Naive thymus-derived CD8-positive, alpha-beta T cell (primary cell): ENCODE results near the gene PPFIA3. TPM values are rescaled to one million over a fixed set of nuclear protein-coding genes. Genes with fewer than 3 reads are reported as not detected.

ENCODE experiments used
- ATAC-seq, 2 donors: fragments of 150-1000 bp; cut with Tn5 transposase in 1 of 2; sonication (Bioruptor Pico), chemical (Tn5 transposase) in 1 of 2; 1 replicate in 1 of 2; 2 replicates in 1 of 2; pipeline ENCODE4 v1.10.0; 2021; ENCODE audit warnings: mild to moderate bottlenecking in 2 of 2, moderate library complexity in 2 of 2
- POLR2A ChIA-PET: fragments of 350-600 bp; sonication (Branson Sonifier 250); formaldehyde crosslinking; loops from one replicate; lab custom pipeline; 2021; ENCODE audit warnings: antibody characterized with exemption; lab: Charles Lee
- DNase-seq, 10 donors: peaks; one replicate each; pipeline versions ENCODE4 v3.0.0 to v3.0.0-alpha.2; 2020 to 2022
- H3K27ac Mint-ChIP-seq, 10 donors: one replicate each; pipeline ENCODE4 v1.8.0; 2020 to 2022; ENCODE audit warnings: mild to moderate bottlenecking in 10 of 10, mixed read lengths in 10 of 10, moderate library complexity in 4 of 10, inconsistent platforms in 1 of 10
- H3K27me3 Mint-ChIP-seq, 5 donors: one replicate each; pipeline ENCODE4 v1.8.0; 2021 to 2022; ENCODE audit warnings: mixed read lengths in 5 of 5
- H3K36me3 Mint-ChIP-seq, 3 donors: one replicate each; pipeline ENCODE4 v1.8.0; 2020 to 2022; ENCODE audit warnings: mixed read lengths in 3 of 3, mild to moderate bottlenecking in 2 of 3, inconsistent platforms in 1 of 3
- H3K4me1 Mint-ChIP-seq, 4 donors: one replicate each; pipeline ENCODE4 v1.8.0; 2021 to 2022; ENCODE audit warnings: mixed read lengths in 4 of 4
- H3K4me3 Mint-ChIP-seq, 10 donors: one replicate each; pipeline ENCODE4 v1.8.0; 2020 to 2022; ENCODE audit warnings: mild to moderate bottlenecking in 10 of 10, mixed read lengths in 10 of 10, moderate library complexity in 6 of 10, inconsistent platforms in 1 of 10
- H3K9me3 Mint-ChIP-seq, 9 donors: one replicate each; pipeline ENCODE4 v1.8.0; 2020 to 2022; ENCODE audit warnings: mixed read lengths in 9 of 9, mild to moderate bottlenecking in 3 of 9, inconsistent platforms in 1 of 9, moderate library complexity in 1 of 9
- polyA plus RNA-seq, 3 donors: library from polyadenylated mRNA; unstranded; fragments of 300-500 nt; fragmentation: Illumina TruSeq; gene quantifications; one replicate each; pipeline ENCODE4 v1.2.3, GENCODE V29; 2021
- total RNA-seq, 8 experiments: library from RNA in 2 of 8; stranded (reverse) in 2 of 8; gene quantifications; one replicate each; pipeline ENCODE4 v1.2.3 and lab custom pipeline; 2021 to 2026

PPFIA3 gene
- total and polyA plus RNA-seq, 5 experiments from 2014 or later, result 0.20 to 4.7 (median 2.1) TPM; not detected in 1

- H3K4me3 Mint-ChIP-seq, result peak overlapping the region; percentile 85 to 97 (median 94)
- H3K9me3 Mint-ChIP-seq, result peaks cover 0 to 2% (median 0%) of the 10 kb centered on the region in 9 donors
- H3K36me3 Mint-ChIP-seq, result peaks cover 0 to 47% (median 12%) of the 10 kb centered on the region in 3 donors
- peak overlapping the region; percentile 91 to 99 (median 96) for H3K27ac Mint-ChIP-seq
- peaks cover 0 to 9% (median 2%) of the 10 kb centered on the region in 5 donors for H3K27me3 Mint-ChIP-seq
- POLR2A ChIA-PET, result interaction anchor here (1.0 to 1.4 kb wide), 2 partner anchors 28 to 93 kb away, joined by 3 to 5 read pairs; partner anchors contain the start of genes GYS1, LIN7B and RUVBL2
- DNase-seq (no peak), ATAC-seq (no peak)
- H3K4me1 Mint-ChIP-seq, result peaks cover 20 to 51% (median 44%) of the 10 kb centered on the region in 4 donors
Measured at GRCh38 chr19:49085868-49086232, 33.5 kb upstream of the PPFIA3 start.

- H3K36me3 Mint-ChIP-seq, result peaks cover 0 to 52% (median 12%) of the 10 kb centered on the region in 3 donors
- H3K9me3 Mint-ChIP-seq, result peaks cover 0 to 2% (median 0%) of the 10 kb centered on the region in 9 donors
- POLR2A ChIA-PET, result interaction anchor here (0.7 to 1.4 kb wide), 4 partner anchors 12 to 93 kb away, joined by 3 to 6 read pairs (median 4); partner anchors contain the start of genes GYS1, LIN7B and RUVBL2
- H3K27me3 Mint-ChIP-seq, result peaks cover 0 to 8% (median 2%) of the 10 kb centered on the region in 5 donors
- ATAC-seq (no peak), DNase-seq (no peak)
- H3K27ac Mint-ChIP-seq, result peak overlapping the region; percentile 91 to 99 (median 96)
- H3K4me1 Mint-ChIP-seq, result peaks cover 20 to 52% (median 44%) of the 10 kb centered on the region in 4 donors
- peak overlapping the region; percentile 85 to 97 (median 94) for H3K4me3 Mint-ChIP-seq
Measured at GRCh38 chr19:49086296-49086695, 33.0 kb upstream of the PPFIA3 start.

GRCh38 chr19:49091391-49092038, 27.8 kb upstream of the PPFIA3 start:
- peak overlapping the region in 2 of 10 donors; percentile 7 to 20 for H3K27ac Mint-ChIP-seq
- H3K4me3 Mint-ChIP-seq, result peak overlapping the region in 1 of 10 donors; percentile 8
- H3K27me3 Mint-ChIP-seq, result no peaks in the 10 kb centered on the region
- no peak for DNase-seq
- peaks cover 14 to 50% (median 35%) of the 10 kb centered on the region in 4 donors for H3K4me1 Mint-ChIP-seq
- POLR2A ChIA-PET, result no interaction called here
- H3K36me3 Mint-ChIP-seq, result peaks cover 0 to 89% (median 13%) of the 10 kb centered on the region in 3 donors
- ATAC-seq, result no peak
- H3K9me3 Mint-ChIP-seq, result no peaks in the 10 kb centered on the region

GRCh38 chr19:49092686-49093085, 26.7 kb upstream of the PPFIA3 start:
- Mint-ChIP-seq H3K4me1 (peaks cover 8 to 43% (median 28%) of the 10 kb centered on the region in 4 donors), H3K36me3 (peaks cover 0 to 91% (median 10%) of the 10 kb centered on the region in 3 donors), H3K27ac (no peak overlapping the region), H3K27me3 (no peaks in the 10 kb centered on the region), H3K9me3 (no peaks in the 10 kb centered on the region), H3K4me3 (no peak overlapping the region)
- DNase-seq (no peak), ATAC-seq (no peak)
- POLR2A ChIA-PET, result no interaction called here

- POLR2A ChIA-PET, result interaction anchor here (0.7 to 1.0 kb wide), 3 partner anchors 10 to 559 kb away, joined by 3 to 6 read pairs (median 3); no protein-coding TSS in a partner anchor
- Mint-ChIP-seq H3K4me3 (no peak overlapping the region), H3K27me3 (no peaks in the 10 kb centered on the region), H3K36me3 (peaks cover 0 to 95% (median 14%) of the 10 kb centered on the region in 3 donors), H3K9me3 (no peaks in the 10 kb centered on the region), H3K27ac (peak overlapping the region in 2 of 10 donors; percentile 58 to 64), H3K4me1 (peaks cover 11 to 30% (median 23%) of the 10 kb centered on the region in 4 donors)
- DNase-seq, result no peak
- no peak for ATAC-seq
Measured at GRCh38 chr19:49094505-49095482, 24.6 kb upstream of the PPFIA3 start.

GRCh38 chr19:49097453-49098288, 21.7 kb upstream of the PPFIA3 start:
- H3K36me3 Mint-ChIP-seq, result peaks cover 0 to 90% (median 9%) of the 10 kb centered on the region in 3 donors
- no peaks in the 10 kb centered on the region for H3K9me3 Mint-ChIP-seq
- ATAC-seq (peak; percentile 89), DNase-seq (peak; percentile 55 to 86 (median 75))
- H3K4me1 Mint-ChIP-seq, result peaks cover 5 to 24% (median 15%) of the 10 kb centered on the region in 4 donors
- H3K27ac Mint-ChIP-seq, result peak overlapping the region in 3 of 10 donors; percentile 56 to 61 (median 57)
- H3K27me3 Mint-ChIP-seq, result no peaks in the 10 kb centered on the region
- no peak overlapping the region for H3K4me3 Mint-ChIP-seq
- POLR2A ChIA-PET, result interaction anchor here (0.6 to 1.6 kb wide), 5 partner anchors 9 to 51 kb away, joined by 3 to 5 read pairs (median 3); partner anchors contain the start of genes C19orf73 and PPFIA3

- no peaks in the 10 kb centered on the region for H3K9me3 Mint-ChIP-seq
- no peaks in the 10 kb centered on the region for H3K27me3 Mint-ChIP-seq
- ATAC-seq (no peak), DNase-seq (no peak)
- POLR2A ChIA-PET, result interaction anchor here (1.3 to 1.6 kb wide), 2 partner anchors 12 to 20 kb away, joined by 3 to 5 read pairs; partner anchors contain the start of genes C19orf73 and PPFIA3
- H3K27ac Mint-ChIP-seq, result no peak overlapping the region
- no peak overlapping the region for H3K4me3 Mint-ChIP-seq
- peaks cover 0 to 89% (median 8%) of the 10 kb centered on the region in 3 donors for H3K36me3 Mint-ChIP-seq
- H3K4me1 Mint-ChIP-seq, result peaks cover 4 to 24% (median 15%) of the 10 kb centered on the region in 4 donors
Measured at GRCh38 chr19:49098795-49099194, 20.5 kb upstream of the PPFIA3 start.

GRCh38 chr19:49101160-49101559, 18.2 kb upstream of the PPFIA3 start:
- H3K27ac Mint-ChIP-seq, result peak overlapping the region in 1 of 10 donors; percentile 90
- POLR2A ChIA-PET, result no interaction called here
- peaks cover 0 to 89% (median 8%) of the 10 kb centered on the region in 3 donors for H3K36me3 Mint-ChIP-seq
- ATAC-seq (no peak), DNase-seq (no peak)
- no peaks in the 10 kb centered on the region for H3K9me3 Mint-ChIP-seq
- H3K4me3 Mint-ChIP-seq, result no peak overlapping the region
- H3K4me1 Mint-ChIP-seq, result peaks cover 2 to 22% (median 10%) of the 10 kb centered on the region in 4 donors
- no peaks in the 10 kb centered on the region for H3K27me3 Mint-ChIP-seq

- Mint-ChIP-seq H3K4me3 (no peak overlapping the region), H3K36me3 (peaks cover 0 to 89% (median 14%) of the 10 kb centered on the region in 3 donors), H3K27ac (peak overlapping the region in 1 of 10 donors; percentile 79), H3K27me3 (no peaks in the 10 kb centered on the region), H3K9me3 (no peaks in the 10 kb centered on the region), H3K4me1 (peaks cover 7 to 23% (median 16%) of the 10 kb centered on the region in 4 donors)
- DNase-seq (no peak), ATAC-seq (no peak)
- POLR2A ChIA-PET, result no interaction called here
Measured at GRCh38 chr19:49102303-49102702, 17.0 kb upstream of the PPFIA3 start.

- POLR2A ChIA-PET, result interaction anchor here (0.7 kb wide), 1 partner anchor 25 kb away, joined by 3 read pairs; no protein-coding TSS in a partner anchor
- Mint-ChIP-seq H3K27me3 (no peaks in the 10 kb centered on the region), H3K4me1 (peaks cover 5 to 16% (median 11%) of the 10 kb centered on the region in 4 donors), H3K27ac (no peak overlapping the region), H3K9me3 (no peaks in the 10 kb centered on the region), H3K36me3 (peaks cover 0 to 83% (median 13%) of the 10 kb centered on the region in 3 donors), H3K4me3 (no peak overlapping the region)
- ATAC-seq (no peak), DNase-seq (no peak)
Measured at GRCh38 chr19:49103331-49104085, 15.8 kb upstream of the PPFIA3 start.
